ENCODE data around the gene BEGAIN. TPM values are rescaled to one million over a fixed set of nuclear protein-coding genes. Genes with fewer than 3 reads are reported as not detected.

BEGAIN gene
- polyA plus RNA-seq, 3 donors, result 1.8 to 3.0 (median 2.4) TPM

GRCh38 chr14:100559455-100559854 lies 27.8 kb downstream of the BEGAIN start:
- DNase-seq (ENCODE audit: extremely low read depth in 1 of 11, low read depth in 9 of 11, low spot score in 4 of 11), result no peak

GRCh38 chr14:100558966-100559365 lies 28.3 kb downstream of the BEGAIN start:
- no peak for DNase-seq (ENCODE audit: extremely low read depth in 1 of 11, low read depth in 9 of 11, low spot score in 4 of 11)

- no peak for DNase-seq (ENCODE audit: extremely low read depth in 1 of 11, low read depth in 9 of 11, low spot score in 4 of 11)
Observed at GRCh38 chr14:100558226-100558625, 29.0 kb downstream of the BEGAIN start.

- no peak for DNase-seq (ENCODE audit: extremely low read depth in 1 of 11, low read depth in 9 of 11, low spot score in 4 of 11)
Observed at GRCh38 chr14:100557658-100558057, 29.6 kb downstream of the BEGAIN start.

- DNase-seq (ENCODE audit: extremely low read depth in 1 of 11, low read depth in 9 of 11, low spot score in 4 of 11), result no peak
Observed at GRCh38 chr14:100556936-100557505, 30.2 kb downstream of the BEGAIN start.

GRCh38 chr14:100556140-100556475 lies 31.1 kb downstream of the BEGAIN start:
- DNase-seq (ENCODE audit: extremely low read depth in 1 of 11, low read depth in 9 of 11, low spot score in 4 of 11), result no peak

GRCh38 chr14:100555436-100556139 lies 31.6 kb downstream of the BEGAIN start:
- DNase-seq (ENCODE audit: extremely low read depth in 1 of 11, low read depth in 9 of 11, low spot score in 4 of 11), result no peak

- DNase-seq (ENCODE audit: extremely low read depth in 1 of 11, low read depth in 9 of 11, low spot score in 4 of 11), result no peak
Observed at GRCh38 chr14:100554696-100555320, 32.4 kb downstream of the BEGAIN start.

- peak in 6 of 11 donors; percentile 26 to 43 (median 34) for DNase-seq (ENCODE audit: extremely low read depth in 1 of 11, low read depth in 9 of 11, low spot score in 4 of 11)
Observed at GRCh38 chr14:100554082-100554677, 33.0 kb downstream of the BEGAIN start.

GRCh38 chr14:100553471-100553870 lies 33.7 kb downstream of the BEGAIN start:
- no peak for DNase-seq (ENCODE audit: extremely low read depth in 1 of 11, low read depth in 9 of 11, low spot score in 4 of 11)

- DNase-seq (ENCODE audit: extremely low read depth in 1 of 11, low read depth in 9 of 11, low spot score in 4 of 11), result no peak
Observed at GRCh38 chr14:100552524-100553125, 34.6 kb downstream of the BEGAIN start.

- DNase-seq (ENCODE audit: extremely low read depth in 1 of 11, low read depth in 9 of 11, low spot score in 4 of 11), result no peak
Observed at GRCh38 chr14:100551056-100551455, 36.2 kb downstream of the BEGAIN start.

- DNase-seq (ENCODE audit: extremely low read depth in 1 of 11, low read depth in 9 of 11, low spot score in 4 of 11), result no peak
Observed at GRCh38 chr14:100549834-100550625, 37.2 kb downstream of the BEGAIN start.

- no peak for DNase-seq (ENCODE audit: extremely low read depth in 1 of 11, low read depth in 9 of 11, low spot score in 4 of 11)
Observed at GRCh38 chr14:100548939-100549338, 38.3 kb downstream of the BEGAIN start.

- DNase-seq (ENCODE audit: extremely low read depth in 1 of 11, low read depth in 9 of 11, low spot score in 4 of 11), result no peak
Observed at GRCh38 chr14:100548295-100548655, 38.9 kb downstream of the BEGAIN start.

- peak in 1 of 11 donors; percentile 36 for DNase-seq (ENCODE audit: extremely low read depth in 1 of 11, low read depth in 9 of 11, low spot score in 4 of 11)
Observed at GRCh38 chr14:100547633-100548294, 39.5 kb downstream of the BEGAIN start.

- DNase-seq (ENCODE audit: extremely low read depth in 1 of 11, low read depth in 9 of 11, low spot score in 4 of 11), result no peak
Observed at GRCh38 chr14:100546051-100546443, 41.2 kb downstream of the BEGAIN start.

- DNase-seq (ENCODE audit: extremely low read depth in 1 of 11, low read depth in 9 of 11, low spot score in 4 of 11), result no peak
Observed at GRCh38 chr14:100545359-100545758, 41.9 kb downstream of the BEGAIN start.
